ENCODE results near the gene TBL1Y. TPM values are rescaled to one million over a fixed set of nuclear protein-coding genes. Genes with fewer than 3 reads are reported as not detected.

The TBL1Y gene
- polyA plus RNA-seq, 1 donor from 2014 or later = not detected

DNA sequence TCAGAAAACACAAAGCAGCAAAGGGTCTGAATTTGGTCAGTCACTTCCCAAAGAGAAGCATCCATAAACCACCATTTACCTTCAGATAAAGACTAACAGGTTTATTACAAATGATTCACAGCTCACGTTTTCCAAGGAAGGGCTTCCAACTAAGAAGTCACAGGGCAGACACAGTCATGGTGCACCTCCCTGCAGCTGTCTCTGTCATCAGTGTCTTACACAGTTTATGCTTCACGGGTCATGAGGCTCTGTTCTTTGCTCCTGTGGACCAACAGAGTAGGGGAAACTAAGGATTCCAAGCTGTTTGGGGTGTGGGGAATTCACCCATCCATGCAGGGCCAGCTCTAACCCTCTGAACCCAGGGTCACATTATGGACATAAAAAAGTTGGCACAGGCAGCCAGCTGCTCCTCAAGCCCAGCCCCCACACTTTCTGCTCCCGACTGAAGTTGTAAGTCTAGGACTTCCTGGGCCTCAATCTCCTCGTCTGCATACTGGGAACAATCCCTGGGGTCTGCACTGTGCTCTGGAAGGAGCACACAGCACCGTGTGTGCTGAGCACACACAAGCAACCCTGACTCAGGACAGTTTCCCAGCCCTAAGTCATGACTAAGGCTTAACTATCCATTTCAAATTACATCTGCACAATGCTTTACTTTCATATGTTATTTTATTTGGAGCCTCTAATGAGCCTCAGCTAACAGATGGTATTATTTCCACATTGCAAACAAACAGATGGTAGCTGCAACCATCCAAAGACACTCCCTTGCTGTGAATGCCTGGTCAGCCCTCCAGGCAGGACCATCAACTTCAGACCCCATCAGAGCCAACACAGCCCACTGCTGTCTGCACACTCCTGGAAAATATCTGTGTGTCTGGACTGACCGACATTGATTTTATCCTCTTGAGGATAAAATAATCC is 214.9 kb downstream of the TBL1Y start:
- Histone ChIP-seq H3F3A (ENCODE audit: insufficient read depth, low read length, poor library complexity, severe bottlenecking) (no peaks in the 10 kb centered on the region), H3K27me3 (ENCODE audit: insufficient read depth, low read depth, low read length) (no peaks in the 10 kb centered on the region), H2AFZ (ENCODE audit: low read depth, low read length) (no peak overlapping the region), H3K36me3 (ENCODE audit: insufficient read depth, low read length) (no peaks in the 10 kb centered on the region), H3K9me3 (ENCODE audit: low read length) (no peaks in the 10 kb centered on the region), H3K9ac (ENCODE audit: low read length) (no peak overlapping the region), H3K9me2 (ENCODE audit: insufficient read depth, low read length) (no peaks in the 10 kb centered on the region), H4K20me1 (ENCODE audit: insufficient read depth) (no peaks in the 10 kb centered on the region), H3K4me3 (ENCODE audit: low read length) (no peak overlapping the region), H3K79me2 (replicated peaks; ENCODE audit: insufficient read depth, low read length) (no peaks in the 10 kb centered on the region), H3K27ac (ENCODE audit: low read length) (no peak overlapping the region), H3K4me2 (ENCODE audit: low read length) (no peak overlapping the region)
- TF ChIP-seq RAD21 (conservative IDR thresholded peaks at IDR 0.05) (no peak), EP300 (conservative IDR thresholded peaks at IDR 0.05; ENCODE audit: poor library complexity, severe bottlenecking) (no peak), MXI1 (conservative IDR thresholded peaks at IDR 0.05; ENCODE audit: poor library complexity, severe bottlenecking) (no peak), EZH2 (IDR thresholded peaks at IDR 0.05; ENCODE audit: borderline replicate concordance, insufficient read depth, low read length, poor library complexity, severe bottlenecking) (no peak), SMC3 (conservative IDR thresholded peaks at IDR 0.05; ENCODE audit: poor library complexity) (no peak), TAF1 (IDR thresholded peaks at IDR 0.05; ENCODE audit: low read depth) (no peak)
- TF ChIP-seq, protein P1, sequence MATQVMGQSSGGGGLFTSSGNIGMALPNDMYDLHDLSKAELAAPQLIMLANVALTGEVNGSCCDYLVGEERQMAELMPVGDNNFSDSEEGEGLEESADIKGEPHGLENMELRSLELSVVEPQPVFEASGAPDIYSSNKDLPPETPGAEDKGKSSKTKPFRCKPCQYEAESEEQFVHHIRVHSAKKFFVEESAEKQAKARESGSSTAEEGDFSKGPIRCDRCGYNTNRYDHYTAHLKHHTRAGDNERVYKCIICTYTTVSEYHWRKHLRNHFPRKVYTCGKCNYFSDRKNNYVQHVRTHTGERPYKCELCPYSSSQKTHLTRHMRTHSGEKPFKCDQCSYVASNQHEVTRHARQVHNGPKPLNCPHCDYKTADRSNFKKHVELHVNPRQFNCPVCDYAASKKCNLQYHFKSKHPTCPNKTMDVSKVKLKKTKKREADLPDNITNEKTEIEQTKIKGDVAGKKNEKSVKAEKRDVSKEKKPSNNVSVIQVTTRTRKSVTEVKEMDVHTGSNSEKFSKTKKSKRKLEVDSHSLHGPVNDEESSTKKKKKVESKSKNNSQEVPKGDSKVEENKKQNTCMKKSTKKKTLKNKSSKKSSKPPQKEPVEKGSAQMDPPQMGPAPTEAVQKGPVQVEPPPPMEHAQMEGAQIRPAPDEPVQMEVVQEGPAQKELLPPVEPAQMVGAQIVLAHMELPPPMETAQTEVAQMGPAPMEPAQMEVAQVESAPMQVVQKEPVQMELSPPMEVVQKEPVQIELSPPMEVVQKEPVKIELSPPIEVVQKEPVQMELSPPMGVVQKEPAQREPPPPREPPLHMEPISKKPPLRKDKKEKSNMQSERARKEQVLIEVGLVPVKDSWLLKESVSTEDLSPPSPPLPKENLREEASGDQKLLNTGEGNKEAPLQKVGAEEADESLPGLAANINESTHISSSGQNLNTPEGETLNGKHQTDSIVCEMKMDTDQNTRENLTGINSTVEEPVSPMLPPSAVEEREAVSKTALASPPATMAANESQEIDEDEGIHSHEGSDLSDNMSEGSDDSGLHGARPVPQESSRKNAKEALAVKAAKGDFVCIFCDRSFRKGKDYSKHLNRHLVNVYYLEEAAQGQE (IDR thresholded peaks at IDR 0.05; ENCODE audit: borderline replicate concordance) = no peak
- TF ChIP-seq, protein P2, sequence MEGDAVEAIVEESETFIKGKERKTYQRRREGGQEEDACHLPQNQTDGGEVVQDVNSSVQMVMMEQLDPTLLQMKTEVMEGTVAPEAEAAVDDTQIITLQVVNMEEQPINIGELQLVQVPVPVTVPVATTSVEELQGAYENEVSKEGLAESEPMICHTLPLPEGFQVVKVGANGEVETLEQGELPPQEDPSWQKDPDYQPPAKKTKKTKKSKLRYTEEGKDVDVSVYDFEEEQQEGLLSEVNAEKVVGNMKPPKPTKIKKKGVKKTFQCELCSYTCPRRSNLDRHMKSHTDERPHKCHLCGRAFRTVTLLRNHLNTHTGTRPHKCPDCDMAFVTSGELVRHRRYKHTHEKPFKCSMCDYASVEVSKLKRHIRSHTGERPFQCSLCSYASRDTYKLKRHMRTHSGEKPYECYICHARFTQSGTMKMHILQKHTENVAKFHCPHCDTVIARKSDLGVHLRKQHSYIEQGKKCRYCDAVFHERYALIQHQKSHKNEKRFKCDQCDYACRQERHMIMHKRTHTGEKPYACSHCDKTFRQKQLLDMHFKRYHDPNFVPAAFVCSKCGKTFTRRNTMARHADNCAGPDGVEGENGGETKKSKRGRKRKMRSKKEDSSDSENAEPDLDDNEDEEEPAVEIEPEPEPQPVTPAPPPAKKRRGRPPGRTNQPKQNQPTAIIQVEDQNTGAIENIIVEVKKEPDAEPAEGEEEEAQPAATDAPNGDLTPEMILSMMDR (IDR thresholded peaks at IDR 0.05; ENCODE audit: poor library complexity, severe bottlenecking) = no peak

DNA sequence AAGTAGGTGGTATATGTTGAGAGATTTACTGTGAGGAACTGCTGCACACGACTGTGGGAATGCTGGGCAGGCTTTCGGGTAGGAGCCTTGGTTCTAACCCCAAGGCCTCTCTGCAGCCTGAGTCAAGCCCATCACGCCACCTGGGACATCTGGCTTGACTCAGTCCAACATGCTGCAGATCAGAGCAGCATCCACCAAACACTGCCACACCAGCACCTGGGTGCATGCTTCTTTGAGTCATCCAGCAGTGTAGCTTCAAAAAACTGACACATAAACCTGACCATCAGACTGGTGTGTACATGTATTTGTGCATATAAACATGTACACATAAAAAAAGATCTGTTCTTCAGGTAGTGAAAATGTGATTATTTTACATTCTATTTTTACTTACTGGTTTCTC is 217.7 kb downstream of the TBL1Y start:
- no peak overlapping the region for H3K4me2 ChIP-seq (ENCODE audit: low read length)
- no peak overlapping the region for H3K9ac ChIP-seq (ENCODE audit: low read length)
- no peaks in the 10 kb centered on the region for H3K27me3 ChIP-seq (ENCODE audit: insufficient read depth, low read depth, low read length)
- H3K27ac ChIP-seq (ENCODE audit: low read length) = no peak overlapping the region
- H2AFZ ChIP-seq (ENCODE audit: low read depth, low read length) = no peak overlapping the region
- no peaks in the 10 kb centered on the region for H3K79me2 ChIP-seq (replicated peaks; ENCODE audit: insufficient read depth, low read length)
- H3K9me3 ChIP-seq (ENCODE audit: low read length) = no peaks in the 10 kb centered on the region
- no peaks in the 10 kb centered on the region for H4K20me1 ChIP-seq (ENCODE audit: insufficient read depth)
- no peaks in the 10 kb centered on the region for H3K9me2 ChIP-seq (ENCODE audit: insufficient read depth, low read length)
- H3K36me3 ChIP-seq (ENCODE audit: insufficient read depth, low read length) = no peaks in the 10 kb centered on the region
- TF ChIP-seq POLR2AphosphoS5 (IDR thresholded peaks at IDR 0.05) (no peak), EZH2 (IDR thresholded peaks at IDR 0.05; ENCODE audit: borderline replicate concordance, insufficient read depth, low read length, poor library complexity, severe bottlenecking) (no peak), MXI1 (conservative IDR thresholded peaks at IDR 0.05; ENCODE audit: poor library complexity, severe bottlenecking) (no peak)
- TF ChIP-seq, protein P1 (IDR thresholded peaks at IDR 0.05; ENCODE audit: borderline replicate concordance) = no peak
- TF ChIP-seq, protein P2 (IDR thresholded peaks at IDR 0.05; ENCODE audit: poor library complexity, severe bottlenecking) = no peak
- no peak overlapping the region for H3K4me3 ChIP-seq (ENCODE audit: low read length)
- H3F3A ChIP-seq (ENCODE audit: insufficient read depth, low read length, poor library complexity, severe bottlenecking) = no peaks in the 10 kb centered on the region

Measured in neural cell (in vitro differentiated cells).